Subcutaneous abdominal adipose tissue (tissue), 5 donors: Measurements from ENCODE around the gene COA1.
"Not testable (repeated sequence)": the region's sequence is repeated elsewhere in the genome, so short reads cannot be mapped to it uniquely, and the experiment has no call there.

Experiments used
- H3K27ac ChIP-seq: one replicate; pipeline ENCODE4 v1.7.0; 2013; ENCODE audit warnings: low read depth, mild to moderate bottlenecking, inconsistent platforms, low read length, moderate library complexity
- H3K27me3 ChIP-seq, 5 donors: one replicate each; pipeline ENCODE4 v1.7.0; 2013; ENCODE audit warnings: low read length in 5 of 5, inconsistent platforms in 1 of 5; ENCODE audit not compliant: control insufficient read depth in 5 of 5, insufficient read depth in 4 of 5
- H3K36me3 ChIP-seq, 5 donors: one replicate each; pipeline ENCODE4 v1.7.0; 2013; ENCODE audit warnings: low read length in 5 of 5; ENCODE audit not compliant: control insufficient read depth in 5 of 5, insufficient read depth in 5 of 5
- H3K4me1 ChIP-seq, 5 donors: one replicate each; pipeline ENCODE4 v1.7.0; 2013; ENCODE audit warnings: low read length in 5 of 5, mild to moderate bottlenecking in 3 of 5, moderate library complexity in 1 of 5; ENCODE audit not compliant: control insufficient read depth in 5 of 5, insufficient read depth in 5 of 5
- H3K4me3 ChIP-seq, 5 donors: one replicate each; pipeline ENCODE4 v1.7.0; 2013; ENCODE audit warnings: low read length in 5 of 5, low read depth in 1 of 5
- H3K9ac ChIP-seq, 5 donors: one replicate each; pipeline ENCODE4 v1.7.0; 2013; ENCODE audit warnings: low read length in 5 of 5, mild to moderate bottlenecking in 4 of 5, moderate library complexity in 3 of 5
- H3K9me3 ChIP-seq, 5 donors: one replicate each; pipeline ENCODE4 v1.7.0; 2013; ENCODE audit warnings: low read length in 5 of 5; ENCODE audit not compliant: control insufficient read depth in 5 of 5
- donor health status: healthy.
- donor health status: healthy.
- donor health status: healthy.
- donor health status: healthy.
- donor health status: healthy.

The COA1 gene

GRCh38 chr7:43693687-43694398, 35.5 kb downstream of the COA1 start:
- Histone ChIP-seq H3K36me3 (no peaks in the 10 kb centered on the region), H3K4me3 (no peak overlapping the region), H3K27ac (no peak overlapping the region), H3K4me1 (no peaks in the 10 kb centered on the region), H3K9me3 (no peaks in the 10 kb centered on the region), H3K27me3 (no peaks in the 10 kb centered on the region), H3K9ac (no peak overlapping the region)

- no peak overlapping the region for H3K4me3 ChIP-seq
- no peaks in the 10 kb centered on the region for H3K9me3 ChIP-seq
- H3K36me3 ChIP-seq: no peaks in the 10 kb centered on the region
- H3K27me3 ChIP-seq: no peaks in the 10 kb centered on the region
- no peak overlapping the region for H3K27ac ChIP-seq
- no peak overlapping the region for H3K9ac ChIP-seq
- no peaks in the 10 kb centered on the region for H3K4me1 ChIP-seq
Observed at GRCh38 chr7:43692582-43693373, 36.5 kb downstream of the COA1 start.

GRCh38 chr7:43691611-43692010, 37.7 kb downstream of the COA1 start:
- Histone ChIP-seq H3K9ac (no peak overlapping the region), H3K4me3 (no peak overlapping the region), H3K9me3 (no peaks in the 10 kb centered on the region), H3K4me1 (no peaks in the 10 kb centered on the region), H3K36me3 (no peaks in the 10 kb centered on the region), H3K27ac (no peak overlapping the region), H3K27me3 (no peaks in the 10 kb centered on the region)

DNA sequence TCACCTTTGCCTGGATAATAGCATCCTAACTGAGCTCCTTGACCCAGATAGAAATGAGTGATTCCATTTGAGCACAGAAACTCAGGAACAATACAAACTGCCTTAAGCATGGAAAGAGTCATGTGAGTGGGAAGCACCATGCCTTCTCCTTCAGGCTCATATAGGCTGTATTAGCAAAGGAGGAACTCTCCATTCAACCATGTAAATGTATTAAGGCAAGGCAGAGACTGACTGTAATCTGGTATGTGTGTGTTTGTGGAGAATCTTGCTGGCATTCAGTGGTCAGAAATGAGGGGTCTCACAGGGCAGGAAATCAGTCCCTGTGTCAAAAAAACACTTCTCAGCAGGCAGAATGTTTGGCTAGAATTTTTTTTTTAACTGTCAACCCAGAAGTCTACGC, 40.2 kb downstream of the COA1 start:
- H3K4me1 ChIP-seq: no peaks in the 10 kb centered on the region
- H3K9me3 ChIP-seq: no peaks in the 10 kb centered on the region
- H3K27me3 ChIP-seq: no peaks in the 10 kb centered on the region
- H3K9ac ChIP-seq: no peak overlapping the region
- H3K4me3 ChIP-seq: no peak overlapping the region
- no peak overlapping the region for H3K27ac ChIP-seq
- no peaks in the 10 kb centered on the region for H3K36me3 ChIP-seq

DNA sequence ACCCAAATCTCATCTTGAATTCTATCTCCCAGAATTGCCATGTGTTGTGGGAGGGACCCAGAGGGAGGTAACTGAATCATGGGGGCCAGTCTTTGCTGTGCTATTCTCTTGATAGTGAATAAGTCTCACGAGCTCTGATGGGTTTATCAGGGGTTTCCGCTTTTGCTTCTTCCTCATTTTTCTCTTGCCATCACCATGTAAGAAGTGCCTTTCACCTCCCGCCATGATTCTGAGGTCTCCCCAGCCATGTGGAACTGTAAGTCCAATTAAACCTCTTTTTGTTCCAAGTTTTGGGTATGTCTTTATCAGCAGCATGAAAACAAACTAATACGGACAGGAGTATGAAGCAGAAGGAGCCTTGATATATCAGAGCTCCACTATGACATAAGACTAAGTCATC, 41.5 kb downstream of the COA1 start:
- H3K27me3 ChIP-seq, H3K9ac ChIP-seq, H3K9me3 ChIP-seq, H3K4me3 ChIP-seq, H3K4me1 ChIP-seq, H3K36me3 ChIP-seq, H3K27ac ChIP-seq: not testable (repeated sequence)

DNA sequence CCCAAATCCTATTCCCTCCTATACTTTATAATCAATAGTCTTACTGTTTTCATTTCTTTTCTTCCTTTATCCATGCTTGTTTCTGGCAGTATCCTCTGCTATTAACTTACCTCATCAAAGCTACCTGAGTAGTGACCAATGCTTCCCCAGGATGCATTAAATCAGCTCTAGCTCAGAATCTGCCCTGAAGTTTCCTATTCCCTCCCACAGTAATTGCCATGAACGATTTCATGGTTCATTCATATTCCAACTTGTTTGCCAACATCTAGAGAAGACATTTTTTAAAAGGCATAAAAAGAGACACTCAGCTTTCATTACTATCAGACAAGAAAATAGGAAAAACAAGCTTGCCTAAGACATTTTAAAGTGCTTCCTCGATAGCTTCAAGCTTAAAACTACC, 42.3 kb downstream of the COA1 start:
- Histone ChIP-seq H3K27me3 (no peaks in the 10 kb centered on the region), H3K4me3 (no peak overlapping the region), H3K27ac (no peak overlapping the region), H3K9me3 (no peaks in the 10 kb centered on the region), H3K4me1 (no peaks in the 10 kb centered on the region), H3K9ac (no peak overlapping the region), H3K36me3 (no peaks in the 10 kb centered on the region)

GRCh38 chr7:43680736-43681135, 48.6 kb downstream of the COA1 start:
- Histone ChIP-seq H3K4me3 (no peak overlapping the region), H3K27ac (no peak overlapping the region)

DNA sequence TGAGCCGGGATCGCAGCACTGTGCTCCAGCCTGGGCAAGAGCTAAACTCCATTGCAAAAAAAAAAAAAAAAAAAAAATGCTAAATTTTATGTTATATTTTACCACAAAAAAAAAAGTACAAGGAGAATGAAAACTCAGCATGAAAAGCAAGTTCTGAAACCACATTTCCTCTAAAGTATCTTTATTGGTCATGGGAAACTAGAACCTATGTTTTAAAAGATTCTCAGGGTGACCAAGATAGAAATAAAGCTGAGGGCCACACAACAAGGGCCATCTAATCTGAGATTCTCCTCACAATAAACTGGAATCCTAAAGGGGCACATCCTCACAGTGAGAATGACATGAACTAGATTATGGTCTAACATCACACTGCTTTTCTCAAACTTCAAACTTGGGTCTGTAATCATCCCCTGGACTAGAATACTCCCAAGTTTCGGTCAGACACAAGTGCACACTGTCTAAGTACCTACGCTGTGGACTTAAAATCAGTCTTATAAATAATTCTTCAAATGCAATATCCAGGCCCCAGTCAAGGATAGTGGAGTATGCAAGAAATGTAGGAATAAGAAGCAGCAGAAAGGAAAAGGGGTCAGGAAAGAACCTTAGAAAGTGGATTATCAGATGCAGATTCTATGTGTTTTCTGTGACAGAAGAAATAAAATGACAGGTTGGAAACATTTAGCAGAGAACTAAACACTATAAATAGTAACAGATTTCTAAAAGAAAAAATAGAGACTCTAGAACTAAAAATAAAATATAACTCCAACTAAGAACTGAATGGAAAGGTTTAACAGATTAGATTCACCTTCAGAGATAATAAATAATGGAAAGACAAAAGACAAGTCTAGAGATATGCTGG, 49.9 kb downstream of the COA1 start:
- H3K4me1 ChIP-seq: peaks cover 0 to 6% (median 5%) of the 10 kb centered on the region in 5 donors
- H3K27me3 ChIP-seq: no peaks in the 10 kb centered on the region
- no peak overlapping the region for H3K27ac ChIP-seq
- H3K4me3 ChIP-seq: no peak overlapping the region
- H3K36me3 ChIP-seq: no peaks in the 10 kb centered on the region
- H3K9ac ChIP-seq: no peak overlapping the region
- no peaks in the 10 kb centered on the region for H3K9me3 ChIP-seq

More at GRCh38 chr7:43680736-43681135, 48.6 kb downstream of the COA1 start:
- Histone ChIP-seq H3K4me1 (peaks cover 0 to 6% (median 5%) of the 10 kb centered on the region in 5 donors), H3K9ac (no peak overlapping the region), H3K36me3 (no peaks in the 10 kb centered on the region), H3K9me3 (no peaks in the 10 kb centered on the region), H3K27me3 (no peaks in the 10 kb centered on the region)

DNA sequence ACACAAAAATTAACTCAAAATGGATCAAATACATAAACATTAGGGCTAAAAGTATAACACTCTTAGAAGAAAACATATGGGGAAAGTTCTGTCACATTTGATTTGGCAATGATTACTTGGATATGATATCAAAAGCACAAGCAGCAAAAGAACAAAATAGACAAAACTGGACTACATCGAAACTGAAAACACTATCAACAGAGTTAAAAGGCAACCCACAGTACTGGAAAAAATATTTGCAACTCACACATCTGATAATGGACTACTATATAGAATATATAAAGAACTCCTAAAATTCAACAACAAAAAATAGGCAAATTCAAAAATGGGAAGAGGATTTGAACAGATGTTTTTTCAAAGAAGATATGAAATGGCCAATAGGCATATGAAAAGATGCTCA, 51.0 kb downstream of the COA1 start:
- Histone ChIP-seq H3K27ac (no peak overlapping the region), H3K9ac (no peak overlapping the region), H3K36me3 (no peaks in the 10 kb centered on the region), H3K9me3 (no peaks in the 10 kb centered on the region), H3K4me3 (no peak overlapping the region), H3K4me1 (peaks cover 0 to 6% (median 5%) of the 10 kb centered on the region in 5 donors), H3K27me3 (no peaks in the 10 kb centered on the region)

GRCh38 chr7:43677864-43678263, 51.5 kb downstream of the COA1 start:
- Histone ChIP-seq H3K27ac (no peak overlapping the region), H3K4me1 (peaks cover 0 to 6% (median 5%) of the 10 kb centered on the region in 5 donors), H3K4me3 (no peak overlapping the region), H3K9ac (no peak overlapping the region), H3K27me3 (no peaks in the 10 kb centered on the region), H3K36me3 (no peaks in the 10 kb centered on the region), H3K9me3 (no peaks in the 10 kb centered on the region)
